GM18861 (cell line): ENCODE results near the gene TFE3.
A peak's percentile ranks its signal among the peaks of the same experiment; 100 is the strongest.
"Not testable (repeated sequence)": the region's sequence is repeated elsewhere in the genome, so short reads cannot be mapped to it uniquely, and the experiment has no call there.

ENCODE experiments used
- ATAC-seq: cut with Tn5 transposase; IDR thresholded peaks from one replicate; pipeline ENCODE4 v1.9.1; 2021; ENCODE audit not compliant: unreplicated experiment

TFE3 gene

DNA sequence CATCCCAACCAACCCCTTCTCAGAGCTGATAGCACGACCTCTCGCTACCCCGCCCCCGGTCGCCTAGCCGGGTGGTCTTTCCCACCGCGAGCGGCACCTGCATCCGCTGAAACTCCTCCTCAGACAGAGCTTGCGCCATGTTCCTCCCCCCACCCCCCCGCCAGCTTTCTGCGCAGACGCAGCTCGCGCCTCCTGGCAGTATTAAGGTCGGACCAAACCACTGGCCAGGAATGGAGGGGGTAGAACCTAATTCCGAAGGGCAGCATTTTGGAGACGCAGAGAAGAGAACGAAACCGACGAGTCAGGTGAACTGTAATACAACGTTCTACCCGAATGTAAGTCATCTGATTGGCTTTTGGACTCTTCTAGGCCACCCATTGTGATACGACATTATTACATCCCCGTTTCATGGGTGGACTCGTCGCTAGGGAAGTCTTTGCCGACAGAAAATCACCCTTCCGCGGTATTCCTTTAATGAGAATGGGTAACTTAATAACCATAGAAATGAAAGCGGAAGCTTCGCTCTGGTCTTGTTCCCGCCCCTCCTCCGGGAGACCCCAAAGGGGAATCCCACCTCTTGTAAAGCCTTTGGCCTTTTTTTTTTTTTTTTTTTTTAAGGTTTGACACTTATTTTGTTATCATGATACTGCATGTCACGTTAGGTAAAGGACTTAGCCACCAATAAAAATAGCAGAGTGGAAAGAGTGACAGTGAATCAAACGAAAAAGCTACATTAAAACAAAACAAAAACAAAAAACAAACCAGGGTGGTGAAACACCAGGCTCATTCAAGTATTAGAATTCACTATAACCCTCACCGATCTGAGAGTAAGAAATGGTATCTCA is 40.8 kb downstream of the TFE3 start, which contains the start of gene GRIPAP1:
GRIPAP1 (minus strand) TSS at position 174 of the 845 bp plus-strand sequence; CDS start at position 139, 35 bp downstream.
- ATAC-seq: peak; percentile 83

DNA sequence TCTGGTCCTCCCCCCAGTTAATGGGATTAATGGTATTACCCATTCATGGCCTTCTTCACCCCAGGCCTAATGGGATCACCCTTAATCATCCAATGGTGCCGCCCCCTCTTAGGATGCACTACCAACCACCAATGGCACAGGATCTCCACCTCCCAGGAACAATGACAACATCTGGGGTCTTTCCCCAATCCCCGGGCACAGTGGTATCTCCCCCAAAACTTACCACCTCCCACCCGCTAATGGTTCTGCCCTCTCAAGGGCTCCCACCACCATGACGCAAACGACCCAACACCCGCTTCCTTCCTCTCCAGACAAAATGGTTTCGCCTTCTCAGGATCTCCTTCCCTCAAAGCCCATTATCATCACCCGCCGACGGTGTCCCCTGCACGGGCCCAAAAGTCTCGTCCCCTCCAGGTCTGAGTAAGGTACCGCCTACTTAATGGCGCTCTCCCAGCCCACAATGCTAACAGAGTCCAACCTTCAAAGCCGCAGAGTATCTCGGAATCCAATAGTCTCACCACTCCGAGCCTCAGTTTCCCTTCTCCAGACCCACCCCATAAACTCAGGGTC is 41.6 kb downstream of the TFE3 start:
- ATAC-seq: no peak

DNA sequence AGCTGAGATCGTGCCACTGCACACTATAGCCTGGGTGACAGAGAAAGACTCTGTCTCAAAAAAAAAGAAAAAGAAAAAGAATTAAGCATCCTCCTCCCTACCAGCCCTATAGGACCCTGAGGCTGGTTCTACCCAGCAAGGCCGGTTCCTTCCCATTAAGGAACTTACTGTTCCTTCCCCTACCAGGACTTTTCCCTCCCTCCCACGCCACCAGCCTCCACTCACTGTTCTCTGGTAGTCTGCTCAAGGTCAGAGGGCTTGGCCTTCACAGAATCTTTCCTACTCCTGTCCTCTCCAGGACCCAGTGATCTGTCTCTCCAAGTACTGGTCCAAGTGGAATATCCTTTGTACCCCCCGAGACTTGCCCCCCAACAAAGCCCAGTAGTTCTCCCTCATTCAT is 42.5 kb downstream of the TFE3 start:
- ATAC-seq: no peak

DNA sequence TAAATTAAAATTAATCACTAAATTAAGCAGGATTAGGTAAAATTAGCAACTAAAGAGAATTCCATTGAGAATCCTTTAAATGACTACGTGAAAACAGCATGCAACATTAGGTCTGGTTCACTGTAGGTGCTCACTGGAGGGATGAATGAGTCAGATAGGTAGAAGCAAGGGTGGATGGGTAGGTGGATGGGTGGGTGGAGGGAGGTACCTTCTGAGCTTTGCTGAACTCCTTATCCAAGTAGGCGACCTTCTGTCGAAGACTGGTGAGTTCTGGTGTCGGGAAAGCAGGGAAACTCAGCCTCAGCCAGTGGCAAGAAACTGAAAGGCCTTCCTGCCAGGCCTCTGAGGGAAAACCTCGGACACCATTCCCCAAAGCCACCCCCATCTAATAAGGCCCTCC is 44.1 kb downstream of the TFE3 start:
- ATAC-seq: no peak

DNA sequence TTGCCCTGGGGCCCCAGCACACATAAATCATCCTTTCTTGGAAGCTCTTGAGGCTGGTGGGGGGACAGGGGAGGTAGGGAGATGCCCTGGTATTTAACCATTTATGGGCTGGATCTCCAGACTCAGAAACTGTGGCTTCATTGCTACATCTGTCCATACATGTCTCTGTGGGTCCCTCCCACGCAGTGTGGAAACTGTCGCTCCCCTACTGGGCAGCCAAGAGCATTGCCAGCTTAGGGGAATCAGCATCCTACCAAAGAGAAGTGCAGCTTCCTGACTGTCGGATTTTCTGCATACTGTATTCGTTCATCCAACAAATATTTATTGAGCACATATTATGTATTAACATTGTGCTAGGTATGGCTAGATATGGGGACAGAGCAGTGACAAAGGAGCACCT is 44.8 kb downstream of the TFE3 start:
- no peak for ATAC-seq

DNA sequence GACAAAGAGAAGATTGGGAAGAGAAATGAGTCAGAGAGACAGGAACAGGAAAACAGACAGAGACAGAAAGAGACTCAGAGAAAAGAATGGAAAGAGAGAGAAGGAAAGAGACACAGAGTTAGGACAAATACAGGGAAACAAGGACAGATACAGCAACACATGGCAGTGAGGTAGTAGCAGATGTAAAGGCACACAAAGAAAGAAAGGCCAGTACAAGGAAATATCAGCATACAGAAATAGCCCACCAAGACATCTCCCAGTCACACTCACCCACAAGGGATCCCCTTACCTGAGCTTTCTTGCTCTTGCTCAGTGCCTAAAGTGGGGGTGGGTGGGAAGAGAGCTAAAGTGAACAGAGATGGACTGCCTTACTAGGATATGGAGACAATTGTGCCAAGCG is 45.3 kb downstream of the TFE3 start:
- no peak for ATAC-seq

DNA sequence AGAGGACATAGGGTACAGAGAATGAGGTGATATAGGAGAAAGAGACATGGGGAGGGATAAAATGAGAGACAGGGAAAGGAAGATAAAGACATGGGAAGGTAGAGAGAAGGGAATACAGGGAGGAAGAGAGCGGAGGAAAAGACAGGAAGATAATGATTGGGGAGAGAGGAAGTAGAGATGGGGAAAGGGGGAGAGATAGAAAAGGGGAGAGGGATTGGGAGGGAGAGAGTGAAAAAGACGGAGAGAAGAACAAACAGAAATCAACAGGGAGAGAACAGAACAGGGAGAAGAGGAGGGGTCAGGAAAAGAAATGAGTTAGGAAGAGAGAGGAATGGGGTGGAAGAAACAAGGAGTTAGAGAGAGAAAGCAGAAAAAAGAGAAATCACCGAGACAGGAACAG is 45.7 kb downstream of the TFE3 start:
- ATAC-seq: no peak

DNA sequence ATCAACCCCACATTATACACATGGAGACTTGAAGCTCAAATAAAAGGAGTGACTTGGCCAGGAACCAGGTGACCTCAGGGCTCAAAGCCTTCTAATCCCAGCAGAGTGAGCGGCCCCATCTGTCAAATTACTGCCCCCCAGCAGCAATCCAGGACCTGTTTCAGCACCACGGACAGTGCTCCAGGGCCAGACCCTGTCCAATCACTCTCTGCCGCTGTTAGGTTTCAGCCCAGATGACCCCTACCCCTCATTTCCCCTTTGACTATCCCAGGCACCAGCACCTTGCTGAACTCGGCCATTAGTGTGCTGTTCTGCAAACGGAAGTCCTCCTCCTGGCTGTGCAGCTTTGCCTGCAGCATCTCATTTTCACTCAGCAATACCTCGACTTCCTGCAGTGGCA is 46.2 kb downstream of the TFE3 start:
- no peak for ATAC-seq

DNA sequence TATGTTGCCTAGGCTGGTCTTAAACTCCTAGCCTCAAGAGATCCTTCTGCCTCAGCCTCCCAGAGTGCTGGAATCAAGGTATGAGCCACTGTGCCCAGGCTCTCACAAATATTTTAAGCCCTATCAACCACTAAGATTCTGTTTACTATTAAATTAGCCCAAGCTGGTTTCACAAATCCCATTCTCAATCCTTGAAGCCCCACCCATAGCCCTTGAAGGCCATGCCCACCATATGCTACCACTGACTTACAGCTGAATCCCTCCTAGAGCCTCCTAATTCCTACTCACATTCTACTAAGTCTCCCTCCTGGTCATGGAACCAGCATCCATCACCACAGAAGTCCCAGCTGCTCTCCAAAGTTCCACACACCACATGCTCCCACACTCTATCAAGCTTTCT is 50.8 kb downstream of the TFE3 start:
- ATAC-seq: no peak

DNA sequence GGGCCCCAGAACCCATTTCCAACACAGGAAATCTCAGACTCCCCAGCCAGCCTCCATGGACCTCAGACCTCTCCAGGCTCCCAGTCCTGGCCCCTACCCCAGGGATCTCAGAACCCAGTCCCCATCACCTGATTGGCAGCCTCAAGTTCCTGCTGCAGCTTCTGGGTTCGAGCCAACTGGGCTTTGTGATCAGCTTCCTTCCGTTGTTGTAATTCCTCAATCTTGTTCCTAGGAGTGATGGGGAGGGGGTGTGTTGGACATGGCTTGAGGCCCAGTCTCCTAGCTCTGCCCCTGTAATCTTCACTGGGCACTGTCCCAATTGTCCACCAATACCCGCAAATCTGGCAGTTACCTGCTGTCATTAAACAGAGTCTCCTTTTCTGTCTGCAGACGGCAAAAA is 53.7 kb downstream of the TFE3 start:
- no peak for ATAC-seq

DNA sequence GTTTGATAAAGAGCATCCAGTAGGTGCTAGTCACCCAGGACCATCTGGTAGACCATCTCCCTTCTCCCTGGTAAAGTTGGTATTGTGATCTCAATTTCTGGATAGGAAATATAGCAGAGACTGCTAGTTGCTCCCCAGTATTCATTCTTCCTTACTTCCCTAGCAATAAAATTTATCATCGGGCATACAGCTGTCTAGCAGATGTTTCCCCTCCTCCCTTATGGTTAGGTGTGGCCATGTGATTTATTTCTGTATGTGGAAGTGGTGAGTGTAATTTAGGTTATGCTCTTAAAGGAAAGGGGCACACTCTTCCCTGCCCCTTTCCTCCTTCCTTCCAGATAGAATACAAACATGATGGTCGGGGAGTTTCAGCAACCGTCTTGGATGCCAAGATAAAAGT is 59.3 kb downstream of the TFE3 start:
- ATAC-seq: no peak

DNA sequence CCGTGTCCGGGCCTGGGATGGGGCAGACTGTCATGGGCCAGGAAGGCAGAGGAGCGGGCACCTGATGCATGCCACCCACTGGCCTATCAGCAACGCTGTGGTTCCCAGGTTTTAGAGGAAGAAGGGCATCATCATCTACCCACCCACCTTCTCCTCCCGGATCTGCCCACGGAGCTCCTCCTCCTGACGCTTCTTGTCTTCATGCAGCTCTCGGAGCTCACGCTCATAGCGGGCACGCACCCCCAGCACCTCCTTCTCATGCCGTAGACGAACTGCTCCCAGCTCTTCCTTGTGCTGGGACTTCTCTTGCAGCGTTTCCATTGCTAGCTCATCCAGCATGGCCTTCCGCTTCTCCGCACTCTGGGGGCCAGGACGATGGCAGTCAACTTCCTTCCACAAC is 60.1 kb downstream of the TFE3 start:
- no peak for ATAC-seq

DNA sequence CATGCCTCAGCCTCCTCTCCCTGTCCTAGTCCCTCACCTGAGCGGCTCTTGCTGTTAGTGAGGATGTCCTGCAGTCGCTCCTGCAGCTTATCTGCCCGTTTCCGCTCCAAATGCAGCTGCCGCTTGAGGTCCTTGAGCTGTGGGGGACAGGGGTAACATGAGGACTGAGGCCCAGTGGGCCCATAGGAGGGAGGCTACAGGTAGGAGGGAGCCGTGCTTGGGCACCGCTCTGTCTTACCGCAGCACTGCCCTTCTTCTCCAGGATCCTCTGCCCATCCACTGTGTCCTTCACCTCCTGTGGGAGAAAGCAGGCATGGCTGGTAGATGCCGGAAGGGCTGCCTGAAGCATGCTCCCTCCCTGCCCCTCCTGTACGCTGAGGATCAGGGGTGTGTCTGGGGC is 62.0 kb downstream of the TFE3 start:
- no peak for ATAC-seq

DNA sequence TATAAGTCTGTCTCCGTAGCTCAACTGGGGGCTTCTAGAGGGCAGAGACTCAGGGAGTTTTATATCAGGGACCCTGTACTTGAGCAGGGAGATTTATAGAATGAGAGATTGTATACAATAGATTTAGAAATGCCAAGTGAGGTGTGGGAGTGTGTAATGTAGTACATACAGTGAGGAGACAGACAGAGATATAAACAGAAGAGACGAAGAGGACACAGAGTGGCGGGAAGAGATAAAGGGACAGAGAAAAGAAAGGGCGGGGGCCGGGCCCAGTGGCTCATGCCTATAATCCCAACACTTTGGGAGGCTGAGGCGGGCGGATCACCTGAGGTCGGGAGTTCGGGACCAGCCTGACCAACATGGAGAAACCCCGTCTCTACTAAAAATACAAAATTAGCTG is 62.8 kb downstream of the TFE3 start:
- not testable (repeated sequence) for ATAC-seq
